ENCODE measurements around the gene GPR155. TPM values are rescaled to one million over a fixed set of nuclear protein-coding genes. Genes with fewer than 3 reads are reported as not detected.

GPR155 gene
- total and polyA plus RNA-seq, 2 experiments from 2014 or later, result 1.2 to 1.3 TPM

DNA sequence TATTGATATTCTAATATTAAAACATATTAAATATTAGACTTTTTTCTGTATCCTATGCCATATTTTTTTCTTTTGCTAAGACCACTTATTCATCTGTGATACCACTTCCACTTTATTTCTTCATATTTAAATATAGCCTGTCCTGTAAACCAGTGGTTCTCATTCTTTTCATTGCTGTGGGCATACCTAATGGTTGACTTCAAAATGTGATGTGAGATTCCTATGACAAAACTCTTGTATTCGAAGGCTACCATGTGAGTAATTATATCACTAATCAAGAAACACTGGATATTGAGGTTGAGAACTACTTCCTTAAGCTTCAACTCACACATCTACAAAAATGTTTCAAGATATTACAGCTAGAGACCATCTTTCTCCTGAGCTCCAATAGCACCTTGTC lies 87.7 kb downstream of the GPR155 start:
- Mint-ChIP-seq H3K9me3 (no peaks in the 10 kb centered on the region), H3K27me3 (ENCODE audit: insufficient read depth, low read depth, poor library complexity) (no peaks in the 10 kb centered on the region), H3K27ac (no peak overlapping the region), H3K36me3 (ENCODE audit: low read depth) (no peaks in the 10 kb centered on the region; the same call in 2 of the 3 replicates), H3K4me3 (no peak overlapping the region), H3K4me1 (peaks cover 2% of the 10 kb centered on the region; the same call in 2 of the 3 replicates)
- DNase-seq (ENCODE audit: low spot score), result no peak
- Histone ChIP-seq H3K9me2 (ENCODE audit: insufficient read depth) (no peaks in the 10 kb centered on the region), H3F3A (replicated peaks; ENCODE audit: low read depth) (no peaks in the 10 kb centered on the region), H3K27ac (ENCODE audit: low read depth) (no peak overlapping the region), H2AFZ (no peak overlapping the region), H3K36me3 (ENCODE audit: insufficient read depth) (no peaks in the 10 kb centered on the region), H3K4me3 (no peak overlapping the region), H3K4me1 (ENCODE audit: insufficient read depth) (peaks cover 6% of the 10 kb centered on the region; the same call in 1 of the 2 replicates), H3K27me3 (ENCODE audit: insufficient read depth) (no peaks in the 10 kb centered on the region), H4K20me1 (replicated peaks; ENCODE audit: insufficient read depth) (no peaks in the 10 kb centered on the region), H3K79me2 (replicated peaks; ENCODE audit: insufficient read depth) (peaks cover 8% of the 10 kb centered on the region), H3K4me2 (no peak overlapping the region)
- no peak for ATAC-seq
- TF ChIP-seq STAT1 (IDR thresholded peaks at IDR 0.05; ENCODE audit: unreplicated experiment) (no peak), ZNF331 (CRISPR knock-in tag; IDR thresholded peaks at IDR 0.05; ENCODE audit: low read depth) (no peak), ETS1 (IDR thresholded peaks at IDR 0.05) (no peak), ZNF114 (CRISPR knock-in tag; IDR thresholded peaks at IDR 0.05) (no peak), NANOG (IDR thresholded peaks at IDR 0.05; ENCODE audit: borderline replicate concordance) (no peak), CREB1 (CRISPR knock-in tag; IDR thresholded peaks at IDR 0.05; ENCODE audit: low read depth) (no peak), CTCF (conservative IDR thresholded peaks at IDR 0.05; ENCODE audit: low read depth in 2 of 2) (no peak), REST (IDR thresholded peaks at IDR 0.05; ENCODE audit: unreplicated experiment) (no peak), EZH2phosphoT487 (IDR thresholded peaks at IDR 0.05; ENCODE audit: unreplicated experiment) (no peak)
- TF ChIP-seq, protein P1, sequence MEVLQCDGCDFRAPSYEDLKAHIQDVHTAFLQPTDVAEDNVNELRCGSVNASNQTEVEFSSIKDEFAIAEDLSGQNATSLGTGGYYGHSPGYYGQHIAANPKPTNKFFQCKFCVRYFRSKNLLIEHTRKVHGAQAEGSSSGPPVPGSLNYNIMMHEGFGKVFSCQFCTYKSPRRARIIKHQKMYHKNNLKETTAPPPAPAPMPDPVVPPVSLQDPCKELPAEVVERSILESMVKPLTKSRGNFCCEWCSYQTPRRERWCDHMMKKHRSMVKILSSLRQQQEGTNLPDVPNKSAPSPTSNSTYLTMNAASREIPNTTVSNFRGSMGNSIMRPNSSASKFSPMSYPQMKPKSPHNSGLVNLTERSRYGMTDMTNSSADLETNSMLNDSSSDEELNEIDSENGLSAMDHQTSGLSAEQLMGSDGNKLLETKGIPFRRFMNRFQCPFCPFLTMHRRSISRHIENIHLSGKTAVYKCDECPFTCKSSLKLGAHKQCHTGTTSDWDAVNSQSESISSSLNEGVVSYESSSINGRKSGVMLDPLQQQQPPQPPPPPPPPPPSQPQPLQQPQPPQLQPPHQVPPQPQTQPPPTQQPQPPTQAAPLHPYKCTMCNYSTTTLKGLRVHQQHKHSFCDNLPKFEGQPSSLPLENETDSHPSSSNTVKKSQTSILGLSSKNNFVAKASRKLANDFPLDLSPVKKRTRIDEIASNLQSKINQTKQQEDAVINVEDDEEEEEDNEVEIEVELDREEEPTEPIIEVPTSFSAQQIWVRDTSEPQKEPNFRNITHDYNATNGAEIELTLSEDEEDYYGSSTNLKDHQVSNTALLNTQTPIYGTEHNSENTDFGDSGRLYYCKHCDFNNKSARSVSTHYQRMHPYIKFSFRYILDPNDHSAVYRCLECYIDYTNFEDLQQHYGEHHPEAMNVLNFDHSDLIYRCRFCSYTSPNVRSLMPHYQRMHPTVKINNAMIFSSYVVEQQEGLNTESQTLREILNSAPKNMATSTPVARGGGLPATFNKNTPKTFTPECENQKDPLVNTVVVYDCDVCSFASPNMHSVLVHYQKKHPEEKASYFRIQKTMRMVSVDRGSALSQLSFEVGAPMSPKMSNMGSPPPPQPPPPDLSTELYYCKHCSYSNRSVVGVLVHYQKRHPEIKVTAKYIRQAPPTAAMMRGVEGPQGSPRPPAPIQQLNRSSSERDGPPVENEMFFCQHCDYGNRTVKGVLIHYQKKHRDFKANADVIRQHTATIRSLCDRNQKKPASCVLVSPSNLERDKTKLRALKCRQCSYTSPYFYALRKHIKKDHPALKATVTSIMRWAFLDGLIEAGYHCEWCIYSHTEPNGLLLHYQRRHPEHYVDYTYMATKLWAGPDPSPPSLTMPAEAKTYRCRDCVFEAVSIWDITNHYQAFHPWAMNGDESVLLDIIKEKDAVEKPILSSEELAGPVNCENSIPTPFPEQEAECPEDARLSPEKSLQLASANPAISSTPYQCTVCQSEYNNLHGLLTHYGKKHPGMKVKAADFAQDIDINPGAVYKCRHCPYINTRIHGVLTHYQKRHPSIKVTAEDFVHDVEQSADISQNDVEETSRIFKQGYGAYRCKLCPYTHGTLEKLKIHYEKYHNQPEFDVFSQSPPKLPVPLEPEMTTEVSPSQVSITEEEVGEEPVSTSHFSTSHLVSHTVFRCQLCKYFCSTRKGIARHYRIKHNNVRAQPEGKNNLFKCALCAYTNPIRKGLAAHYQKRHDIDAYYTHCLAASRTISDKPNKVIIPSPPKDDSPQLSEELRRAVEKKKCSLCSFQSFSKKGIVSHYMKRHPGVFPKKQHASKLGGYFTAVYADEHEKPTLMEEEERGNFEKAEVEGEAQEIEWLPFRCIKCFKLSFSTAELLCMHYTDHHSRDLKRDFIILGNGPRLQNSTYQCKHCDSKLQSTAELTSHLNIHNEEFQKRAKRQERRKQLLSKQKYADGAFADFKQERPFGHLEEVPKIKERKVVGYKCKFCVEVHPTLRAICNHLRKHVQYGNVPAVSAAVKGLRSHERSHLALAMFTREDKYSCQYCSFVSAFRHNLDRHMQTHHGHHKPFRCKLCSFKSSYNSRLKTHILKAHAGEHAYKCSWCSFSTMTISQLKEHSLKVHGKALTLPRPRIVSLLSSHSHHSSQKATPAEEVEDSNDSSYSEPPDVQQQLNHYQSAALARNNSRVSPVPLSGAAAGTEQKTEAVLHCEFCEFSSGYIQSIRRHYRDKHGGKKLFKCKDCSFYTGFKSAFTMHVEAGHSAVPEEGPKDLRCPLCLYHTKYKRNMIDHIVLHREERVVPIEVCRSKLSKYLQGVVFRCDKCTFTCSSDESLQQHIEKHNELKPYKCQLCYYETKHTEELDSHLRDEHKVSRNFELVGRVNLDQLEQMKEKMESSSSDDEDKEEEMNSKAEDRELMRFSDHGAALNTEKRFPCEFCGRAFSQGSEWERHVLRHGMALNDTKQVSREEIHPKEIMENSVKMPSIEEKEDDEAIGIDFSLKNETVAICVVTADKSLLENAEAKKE (CRISPR knock-in tag; IDR thresholded peaks at IDR 0.05), result no peak
